GM12874 (cell line): ENCODE data around the gene MAP3K2.

ENCODE experiments used
- TF ChIP-seq, protein P1 (sequence below): IDR thresholded peaks from 2 replicates; pipeline ENCODE4 v1.5.1; 2011; ENCODE audit warnings: low read depth, mild to moderate bottlenecking, control low read depth, low read length, moderate library complexity; ENCODE audit not compliant: insufficient read depth

The MAP3K2 gene

DNA sequence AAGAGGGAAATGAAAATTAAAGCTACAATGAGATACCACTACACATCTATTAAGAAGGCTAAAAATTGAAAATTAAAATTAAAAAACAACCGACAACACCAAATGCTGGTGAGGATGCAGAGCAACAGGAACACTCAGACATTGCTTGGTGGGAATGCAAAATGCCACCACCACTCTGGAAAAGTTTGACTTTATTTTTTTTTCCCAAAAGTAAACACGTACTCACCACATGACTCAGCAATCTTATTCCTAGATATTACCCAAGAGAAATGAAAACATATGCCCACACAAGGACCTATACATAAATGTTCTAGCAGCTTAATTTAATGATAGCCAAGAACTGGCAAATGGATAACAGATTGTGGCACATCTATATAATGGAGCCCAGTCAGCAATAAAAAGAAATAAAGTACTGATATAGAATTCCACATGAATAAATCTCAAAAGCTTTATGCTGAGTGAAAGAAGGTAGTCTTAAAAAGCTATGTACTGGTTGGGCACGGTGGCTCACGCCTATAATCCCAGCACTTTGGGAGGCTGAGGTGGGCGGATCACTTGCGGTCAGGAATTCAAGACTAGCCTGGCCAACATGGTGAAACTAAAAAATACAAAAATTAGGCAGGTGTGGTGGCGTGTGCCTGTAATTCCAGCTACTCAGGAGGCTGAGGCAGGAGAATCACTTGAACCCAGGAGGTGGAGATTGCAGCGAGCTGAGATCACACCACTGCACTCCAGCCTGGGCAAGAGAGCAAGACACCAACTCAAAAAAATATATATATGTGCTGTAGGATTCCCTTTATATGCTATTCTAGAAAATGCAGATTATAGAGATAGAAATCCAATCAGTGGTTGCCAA is 26.2 kb upstream of the MAP3K2 start:
- TF ChIP-seq, protein P1, sequence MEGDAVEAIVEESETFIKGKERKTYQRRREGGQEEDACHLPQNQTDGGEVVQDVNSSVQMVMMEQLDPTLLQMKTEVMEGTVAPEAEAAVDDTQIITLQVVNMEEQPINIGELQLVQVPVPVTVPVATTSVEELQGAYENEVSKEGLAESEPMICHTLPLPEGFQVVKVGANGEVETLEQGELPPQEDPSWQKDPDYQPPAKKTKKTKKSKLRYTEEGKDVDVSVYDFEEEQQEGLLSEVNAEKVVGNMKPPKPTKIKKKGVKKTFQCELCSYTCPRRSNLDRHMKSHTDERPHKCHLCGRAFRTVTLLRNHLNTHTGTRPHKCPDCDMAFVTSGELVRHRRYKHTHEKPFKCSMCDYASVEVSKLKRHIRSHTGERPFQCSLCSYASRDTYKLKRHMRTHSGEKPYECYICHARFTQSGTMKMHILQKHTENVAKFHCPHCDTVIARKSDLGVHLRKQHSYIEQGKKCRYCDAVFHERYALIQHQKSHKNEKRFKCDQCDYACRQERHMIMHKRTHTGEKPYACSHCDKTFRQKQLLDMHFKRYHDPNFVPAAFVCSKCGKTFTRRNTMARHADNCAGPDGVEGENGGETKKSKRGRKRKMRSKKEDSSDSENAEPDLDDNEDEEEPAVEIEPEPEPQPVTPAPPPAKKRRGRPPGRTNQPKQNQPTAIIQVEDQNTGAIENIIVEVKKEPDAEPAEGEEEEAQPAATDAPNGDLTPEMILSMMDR = no peak

DNA sequence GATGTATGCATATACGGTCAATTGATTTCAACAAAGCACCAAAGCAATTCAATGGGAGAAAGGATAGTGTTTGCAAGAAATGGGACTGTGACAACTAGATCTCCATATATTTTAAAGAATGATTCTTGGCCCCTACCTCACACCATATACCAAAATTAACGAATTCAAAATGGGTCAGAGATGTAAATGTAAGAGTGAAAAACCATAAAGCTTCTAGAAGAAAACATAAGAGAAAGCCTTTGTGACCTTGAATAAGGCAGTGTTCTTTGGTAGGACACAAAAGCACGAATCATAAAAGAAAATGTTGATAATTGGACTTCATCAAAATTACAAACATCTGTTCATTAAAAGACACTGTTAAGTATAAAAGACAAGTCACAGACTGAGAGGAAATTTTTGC is 25.4 kb upstream of the MAP3K2 start:
- TF ChIP-seq, protein P1 = no peak

DNA sequence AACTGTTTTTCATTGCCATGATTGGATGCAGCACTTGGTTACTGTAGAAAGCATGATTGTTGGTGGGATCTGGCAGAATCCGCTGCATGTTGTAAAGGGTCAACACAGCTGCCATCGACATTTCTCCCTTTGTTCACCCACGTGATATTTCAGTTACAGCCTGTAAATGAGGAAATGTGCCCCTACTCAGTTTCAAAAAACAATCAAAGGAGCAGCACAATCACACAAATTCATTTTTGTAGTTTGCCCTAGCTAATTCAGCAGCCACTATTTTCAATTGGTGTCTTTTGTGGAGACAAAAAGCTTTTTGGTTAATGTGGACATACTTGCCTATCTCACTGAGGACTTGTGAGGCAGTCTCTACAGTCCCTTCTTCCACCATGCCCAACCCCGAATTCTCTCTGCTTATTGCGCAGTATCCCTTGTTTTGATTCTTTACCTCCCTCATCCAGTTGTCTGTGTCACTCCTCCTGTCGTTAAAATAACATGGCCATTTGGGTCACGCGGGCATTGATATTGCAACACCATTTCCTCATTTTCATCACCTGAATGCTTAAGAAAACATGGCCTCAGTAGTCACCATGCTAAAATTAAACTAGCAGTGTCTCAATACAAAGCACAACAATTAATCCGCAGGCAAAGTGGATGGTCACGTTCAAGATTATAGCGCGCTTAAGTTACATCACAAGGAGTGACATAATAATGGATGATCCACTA is 24.0 kb upstream of the MAP3K2 start:
- TF ChIP-seq, protein P1 = no peak

DNA sequence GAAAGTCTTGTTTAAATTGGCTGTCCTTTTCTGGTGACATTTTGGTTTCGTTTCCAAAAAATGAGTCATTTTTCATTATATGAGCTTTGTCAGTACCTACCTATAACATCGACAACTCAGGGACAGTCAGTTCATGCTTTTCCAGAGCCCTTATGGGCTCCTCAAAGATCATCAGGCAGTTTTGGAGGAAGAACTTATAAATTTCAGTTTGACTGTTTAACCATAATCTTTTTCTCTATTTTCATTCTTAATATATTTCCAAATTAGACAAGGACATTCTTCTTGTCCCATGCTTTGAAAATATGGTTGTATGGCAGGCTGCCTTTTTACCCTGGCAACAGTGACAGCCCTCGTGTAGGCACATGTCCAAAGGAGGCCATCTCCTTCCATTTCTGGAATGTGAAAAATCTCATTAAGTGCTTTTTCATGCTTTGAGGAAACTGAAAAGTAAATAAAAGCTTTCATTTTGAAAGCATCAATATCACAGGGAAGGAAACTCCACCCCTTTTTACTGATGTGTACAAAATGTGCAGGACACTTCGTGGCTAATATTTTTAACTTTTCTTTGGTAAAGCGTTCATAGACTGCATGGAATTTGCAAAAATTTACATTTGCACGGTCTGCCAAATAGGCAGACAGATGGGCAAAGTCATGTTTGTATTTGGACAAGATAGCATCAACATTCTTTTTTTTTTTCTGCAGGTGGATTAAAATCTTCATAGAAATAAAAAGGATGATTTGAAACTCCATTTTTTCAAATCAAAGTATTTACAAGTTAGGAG is 23.3 kb upstream of the MAP3K2 start:
- TF ChIP-seq, protein P1 = no peak

DNA sequence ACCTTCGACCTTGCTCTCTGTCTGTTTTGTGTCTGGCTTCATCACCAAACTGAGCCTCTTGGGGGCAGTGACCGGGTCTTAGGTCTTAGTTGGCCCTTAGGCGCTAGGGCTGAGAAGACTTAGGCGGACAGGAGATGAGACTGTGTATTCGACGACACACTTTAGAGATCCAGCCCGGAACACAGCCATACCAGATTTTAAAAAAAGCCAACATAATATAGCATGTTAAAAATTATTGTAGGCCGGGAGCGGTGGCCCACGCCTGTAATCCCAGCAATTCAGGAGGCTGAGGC is 21.0 kb upstream of the MAP3K2 start:
- TF ChIP-seq, protein P1 = no peak

DNA sequence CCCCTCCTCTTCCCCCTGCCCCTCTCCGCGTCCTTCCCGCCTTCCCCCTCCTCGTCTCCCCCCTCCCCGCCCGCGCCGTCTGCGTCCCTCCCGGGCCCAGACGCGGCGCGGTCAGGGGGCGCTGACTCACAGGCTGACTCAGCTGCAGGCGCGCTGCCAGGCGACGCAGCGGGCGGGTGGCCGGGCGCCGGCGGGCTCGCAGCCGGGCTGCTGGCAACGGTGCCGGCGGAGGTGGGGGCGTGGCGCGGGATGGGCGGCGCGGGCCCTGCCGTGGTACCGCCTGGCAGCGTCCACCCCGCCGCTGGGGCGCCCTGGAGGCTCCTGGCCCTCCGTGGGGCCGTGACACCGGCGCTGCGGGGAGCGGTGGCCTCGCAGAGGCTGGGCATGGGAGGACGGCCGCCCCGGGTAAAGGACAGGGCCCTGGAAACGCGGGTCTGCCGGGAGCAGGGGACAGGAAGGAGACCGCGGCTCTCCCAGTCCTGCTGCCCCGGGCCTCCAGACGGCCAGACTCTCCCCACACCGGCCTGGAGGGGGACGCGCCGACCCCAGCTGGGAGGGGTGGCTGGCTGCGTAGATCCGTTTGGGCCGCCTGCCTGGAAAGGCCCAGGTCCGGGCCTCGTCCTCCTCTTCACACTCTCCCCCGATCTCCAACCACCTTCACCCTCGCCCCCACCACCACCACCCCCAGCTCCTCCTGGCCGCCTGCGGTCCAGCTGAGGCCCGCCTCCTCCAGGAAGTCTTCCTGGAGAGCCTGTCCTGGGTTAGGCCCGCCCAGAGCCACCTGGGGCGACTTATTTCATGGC is 20.4 kb upstream of the MAP3K2 start:
- TF ChIP-seq, protein P1 = no peak
